Measurements from ENCODE around the gene PCDH15.

GRCh38 chr10:54531296-54531695, 269.7 kb downstream of the PCDH15 start:
- TF ChIP-seq EZH2 (IDR thresholded peaks at IDR 0.05; ENCODE audit: insufficient read depth, poor library complexity, severe bottlenecking) (no peak), EZH2phosphoT487 (IDR thresholded peaks at IDR 0.05; ENCODE audit: insufficient read depth, low read depth) (no peak)
